Stimulated activated naive CD8-positive, alpha-beta T cell treated with anti-CD3 and anti-CD28 coated beads, Interleukin-15, Interleukin-2, amounts not matched to agents 100 U/mL and 50 U/mL, for 24 hours (primary cell): Measurements from ENCODE around the gene MAN2C1.
A peak's percentile ranks its signal among the peaks of the same experiment; 100 is the strongest.
"Not testable (repeated sequence)": the region's sequence is repeated elsewhere in the genome, so short reads cannot be mapped to it uniquely, and the experiment has no call there.

ENCODE experiments used
- ATAC-seq: fragments of 150-1000 bp; cut with Tn5 transposase; one replicate; pipeline ENCODE4 v1.10.0; 2021
- DNase-seq: peaks from one replicate; pipeline ENCODE4 v3.0.0; 2021

The MAN2C1 gene

DNA sequence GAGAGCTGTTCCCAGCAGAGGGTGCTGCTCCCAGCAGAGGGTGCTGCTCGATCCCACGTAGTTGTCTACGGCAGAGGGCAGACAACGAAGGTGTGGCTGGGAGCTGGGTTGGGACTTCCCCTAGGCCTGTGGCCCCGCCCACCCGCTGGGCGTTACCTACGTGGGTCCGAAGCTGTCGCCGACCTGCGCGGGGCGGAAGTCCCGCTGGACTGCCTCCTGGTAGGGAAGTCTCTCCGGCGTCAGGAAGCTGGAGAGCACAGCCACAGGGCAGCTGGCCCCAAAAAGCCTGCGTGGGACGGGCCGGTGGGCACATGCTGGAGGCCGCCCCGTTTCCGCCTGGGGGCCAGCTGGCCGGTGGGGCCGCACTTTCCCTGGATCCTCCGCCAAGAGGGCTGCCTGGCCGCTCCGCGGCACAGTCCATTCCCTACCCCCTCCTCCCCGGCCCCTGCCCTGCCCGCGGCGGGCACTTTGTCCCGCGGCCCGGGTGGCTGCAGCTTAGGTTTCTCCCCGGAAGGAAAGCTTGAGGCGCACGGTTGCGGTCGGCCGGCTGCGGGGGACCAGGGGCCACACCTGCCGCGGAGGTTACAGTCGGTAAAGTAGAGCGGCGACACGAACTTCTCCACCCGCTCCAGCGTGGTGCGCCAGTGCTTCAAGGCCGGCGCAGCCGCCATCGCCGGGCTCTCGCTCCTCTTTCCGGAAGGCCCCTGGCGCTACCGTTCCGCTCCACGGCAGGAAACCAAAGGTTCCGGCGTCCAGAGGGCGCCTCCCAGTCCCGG lies at the start of gene MAN2C1:
MAN2C1 (minus strand) TSS at position 695 of the 776 bp plus-strand sequence; CDS start at position 671, 24 bp downstream.
- peak; percentile 97 for DNase-seq
- peak; percentile 95 for ATAC-seq

DNA sequence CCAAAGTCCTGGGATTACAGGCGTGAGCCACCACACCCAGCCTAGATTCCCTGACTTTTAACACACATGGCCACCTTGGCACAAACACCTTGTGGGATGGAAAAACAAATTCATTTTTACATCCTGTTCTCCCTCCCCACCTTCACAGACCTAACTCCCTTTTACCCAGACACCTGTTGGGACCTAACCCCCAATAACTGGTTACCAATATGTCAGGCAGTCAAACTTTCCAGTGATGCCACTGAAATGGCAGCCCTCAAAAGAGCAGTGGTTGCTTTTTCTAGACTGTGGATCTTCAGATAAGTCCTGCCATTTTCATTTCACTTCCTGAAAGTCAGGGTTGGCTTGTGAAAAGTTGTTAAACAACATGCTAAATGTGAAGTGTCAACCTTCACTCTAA lies 48.2 kb upstream of the MAN2C1 start:
- DNase-seq = no peak
- peak; percentile 89 for ATAC-seq

DNA sequence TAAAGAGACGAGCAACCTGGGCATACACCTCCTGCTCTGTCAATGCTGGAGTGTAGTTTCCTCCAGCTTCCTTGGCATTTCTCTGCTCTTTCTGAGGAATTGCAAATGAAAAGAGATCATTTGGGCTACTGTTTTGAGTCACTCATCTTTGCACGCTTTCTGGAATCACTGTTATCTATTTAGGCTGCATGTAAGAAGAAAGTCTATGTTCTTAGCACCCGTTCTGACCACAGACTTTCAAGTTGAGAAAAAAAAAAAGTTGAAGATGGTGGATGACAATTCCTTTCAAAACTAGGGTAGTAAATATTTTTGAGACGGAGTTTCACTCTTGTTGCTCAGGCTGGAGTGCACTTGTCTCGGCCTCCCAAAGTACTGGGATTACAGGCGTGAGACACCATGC lies 41.8 kb upstream of the MAN2C1 start:
- ATAC-seq = no peak

DNA sequence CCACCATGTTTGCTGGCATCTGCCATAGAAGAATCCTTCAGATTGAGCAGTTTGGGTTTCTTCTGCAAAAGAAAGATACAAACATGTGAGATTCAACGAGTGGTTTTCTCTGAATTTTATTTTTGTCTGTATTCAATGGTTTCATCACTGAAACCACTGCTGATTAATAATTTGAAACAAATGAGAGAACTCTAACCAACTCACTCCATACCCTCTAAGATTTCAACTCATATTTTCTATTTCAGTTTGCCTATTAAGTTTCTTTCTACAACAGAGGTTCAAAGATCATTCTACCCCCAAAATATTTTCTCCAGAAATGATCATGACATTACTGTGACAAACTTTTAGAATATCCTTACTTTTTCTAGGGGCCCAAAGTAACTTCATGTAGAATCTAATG lies 38.7 kb upstream of the MAN2C1 start:
- DNase-seq (no peak), ATAC-seq (no peak)

More for the DNA sequence above, 41.8 kb upstream of the MAN2C1 start:
- DNase-seq = no peak

DNA sequence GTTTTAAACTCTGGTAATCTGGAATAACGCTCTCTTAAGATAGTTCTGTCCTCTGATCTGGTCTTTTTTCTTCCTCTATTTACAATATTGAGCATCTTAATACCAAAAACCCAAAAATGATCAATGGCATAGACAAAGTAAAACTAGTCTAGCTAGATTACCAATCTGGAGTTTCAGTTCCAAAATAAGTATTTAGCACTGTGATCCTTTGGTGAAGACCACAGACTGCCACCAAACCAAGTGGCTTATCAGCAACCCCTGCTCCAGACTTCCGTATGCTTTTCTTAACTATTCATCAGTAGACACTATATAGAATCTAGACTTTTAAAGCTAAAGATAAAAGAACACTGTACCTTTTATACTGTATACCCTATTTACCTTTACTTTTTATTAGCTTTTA lies 35.5 kb upstream of the MAN2C1 start:
- DNase-seq (no peak), ATAC-seq (no peak)

DNA sequence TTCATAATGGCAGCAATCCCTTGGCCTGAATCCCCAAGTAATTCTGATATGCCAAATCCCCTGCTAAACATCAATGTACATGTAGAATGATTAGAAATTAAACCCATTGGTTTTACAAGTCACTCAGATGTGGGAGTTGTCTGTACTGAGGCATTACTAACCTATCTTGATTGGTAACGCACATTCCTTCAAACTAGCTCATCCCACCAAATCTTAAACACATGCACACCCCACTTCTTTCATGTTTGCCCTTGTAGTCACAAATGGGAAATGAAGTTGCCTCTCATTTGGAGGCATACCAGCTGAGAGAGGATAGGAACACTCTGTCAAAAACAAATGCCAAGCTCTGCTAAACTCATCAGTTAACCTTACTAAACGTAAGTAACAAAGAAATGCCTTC lies 29.1 kb upstream of the MAN2C1 start:
- DNase-seq (no peak), ATAC-seq (no peak)

DNA sequence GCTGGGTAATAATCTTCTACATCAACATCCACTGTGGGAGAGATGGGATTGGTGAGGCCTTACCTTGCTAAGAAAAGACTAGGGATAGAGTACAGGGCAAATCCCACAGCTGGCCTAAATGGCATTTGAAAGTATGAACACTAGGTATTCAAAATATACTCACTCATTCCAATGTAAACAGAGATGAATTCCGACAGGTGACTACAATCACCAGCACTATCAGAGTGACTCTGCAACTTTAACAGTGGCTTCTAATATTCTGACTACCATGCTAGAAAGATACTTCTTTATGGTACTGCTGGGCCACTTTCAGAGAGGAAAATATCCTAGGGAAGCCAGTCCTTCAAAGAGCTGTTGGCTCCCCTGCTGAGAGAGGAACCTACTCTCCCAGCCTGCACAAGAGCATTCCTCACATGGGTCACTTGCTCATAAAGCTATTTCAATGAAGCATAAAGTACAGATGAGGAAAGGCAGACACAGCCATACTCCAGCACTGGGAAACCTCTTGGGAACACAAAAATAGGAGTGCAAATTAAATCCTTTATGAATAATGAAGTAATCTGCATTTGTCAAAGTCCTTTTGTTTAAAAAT lies 21.5 kb upstream of the MAN2C1 start:
- ATAC-seq (no peak), DNase-seq (no peak)

DNA sequence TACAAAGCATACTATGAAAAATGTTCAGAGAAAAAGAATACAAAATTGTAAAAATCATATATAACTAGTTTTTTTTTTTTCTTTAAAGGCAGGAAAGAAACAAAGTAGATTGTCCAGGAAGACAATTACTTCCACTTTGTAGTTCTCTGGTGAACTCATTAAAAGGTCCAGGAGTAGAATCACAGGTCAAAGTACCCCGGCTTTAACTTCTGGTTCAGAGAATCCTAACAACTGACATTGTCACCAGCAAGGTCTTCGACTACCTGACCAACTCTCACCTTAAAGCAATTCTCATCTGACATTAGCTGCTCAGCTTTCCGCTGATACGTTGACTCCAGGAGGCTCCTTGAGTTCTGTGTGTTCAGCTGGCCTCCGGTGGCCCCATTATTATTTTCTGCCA lies 15.6 kb upstream of the MAN2C1 start:
- not testable (repeated sequence) for ATAC-seq, DNase-seq

DNA sequence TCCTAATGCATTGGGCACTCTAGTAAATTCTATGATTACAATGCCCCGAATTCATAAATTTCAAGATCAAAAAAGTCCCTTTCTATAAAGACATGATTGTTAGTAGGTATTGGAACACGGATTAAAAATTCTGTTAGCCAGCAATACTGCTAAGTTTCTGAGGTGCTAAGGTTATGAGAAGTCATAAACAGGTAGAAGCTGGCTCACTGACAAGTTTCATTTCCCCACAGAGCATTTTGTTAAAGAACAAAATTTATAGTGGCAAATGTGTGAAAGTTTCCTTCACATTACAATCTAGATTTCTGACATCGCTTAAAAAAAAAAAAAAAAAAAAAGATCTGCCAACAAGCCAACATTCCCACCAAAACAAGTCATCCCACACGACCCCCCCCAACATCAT lies 12.4 kb upstream of the MAN2C1 start:
- no peak for ATAC-seq

DNA sequence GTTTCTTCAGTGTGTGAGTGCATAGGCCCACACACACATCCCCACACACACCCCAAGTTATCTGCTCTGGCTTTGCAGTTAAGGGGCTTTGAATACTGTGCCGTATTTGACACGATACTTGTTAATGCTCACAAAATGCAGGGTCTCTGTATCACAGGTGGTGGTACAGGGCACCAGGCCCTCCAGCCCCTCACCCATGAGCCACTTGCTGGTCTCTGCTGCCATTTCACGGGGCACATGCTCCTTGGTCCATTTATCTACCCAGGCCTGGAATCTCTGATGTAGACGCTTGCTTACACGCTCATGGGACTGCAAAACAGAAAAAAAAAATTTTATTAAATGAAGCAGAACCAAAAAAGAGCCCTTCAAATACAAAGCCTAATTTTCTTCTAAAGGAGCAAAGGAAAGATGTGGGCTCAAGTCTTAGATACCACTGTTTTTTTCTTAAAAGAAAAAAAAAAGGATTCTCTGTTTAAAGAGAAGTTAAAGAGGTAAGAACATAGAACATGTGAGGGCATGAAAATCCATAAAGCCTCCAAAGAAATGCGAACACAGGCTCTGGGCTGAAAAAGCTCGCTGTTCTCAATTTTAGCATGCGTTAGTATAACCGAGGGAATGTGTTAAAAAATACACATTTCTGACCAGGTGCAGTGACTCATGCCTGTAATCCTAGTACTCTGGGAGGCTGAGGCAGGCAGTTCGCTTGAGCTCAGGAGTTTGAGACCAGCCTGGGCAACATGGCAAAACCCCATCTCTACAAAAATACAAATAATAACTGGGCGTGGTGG lies 3.7 kb upstream of the MAN2C1 start:
- no peak for ATAC-seq
- no peak for DNase-seq

More for the DNA sequence above, 12.4 kb upstream of the MAN2C1 start:
- DNase-seq = no peak

DNA sequence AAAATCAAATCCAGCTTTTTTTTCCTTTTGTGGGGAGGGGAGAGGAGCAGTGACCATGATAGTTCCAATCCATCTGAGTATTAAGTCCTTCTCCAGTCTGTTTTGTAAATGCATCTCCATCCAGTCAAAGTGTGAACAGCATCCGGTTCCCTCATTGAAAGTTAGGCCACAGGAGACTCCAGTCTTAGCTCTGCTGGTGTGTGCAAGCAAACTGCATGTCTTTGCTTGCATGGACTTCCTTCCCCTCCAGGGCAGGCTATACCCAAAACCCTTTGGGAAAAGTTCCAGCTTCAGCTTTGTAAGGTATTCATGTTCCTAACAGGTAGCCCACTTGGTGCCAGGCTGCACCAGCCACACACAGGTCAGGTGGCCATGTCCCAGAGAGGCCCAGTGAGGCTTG lies 3.1 kb upstream of the MAN2C1 start:
- no peak for ATAC-seq
- no peak for DNase-seq

DNA sequence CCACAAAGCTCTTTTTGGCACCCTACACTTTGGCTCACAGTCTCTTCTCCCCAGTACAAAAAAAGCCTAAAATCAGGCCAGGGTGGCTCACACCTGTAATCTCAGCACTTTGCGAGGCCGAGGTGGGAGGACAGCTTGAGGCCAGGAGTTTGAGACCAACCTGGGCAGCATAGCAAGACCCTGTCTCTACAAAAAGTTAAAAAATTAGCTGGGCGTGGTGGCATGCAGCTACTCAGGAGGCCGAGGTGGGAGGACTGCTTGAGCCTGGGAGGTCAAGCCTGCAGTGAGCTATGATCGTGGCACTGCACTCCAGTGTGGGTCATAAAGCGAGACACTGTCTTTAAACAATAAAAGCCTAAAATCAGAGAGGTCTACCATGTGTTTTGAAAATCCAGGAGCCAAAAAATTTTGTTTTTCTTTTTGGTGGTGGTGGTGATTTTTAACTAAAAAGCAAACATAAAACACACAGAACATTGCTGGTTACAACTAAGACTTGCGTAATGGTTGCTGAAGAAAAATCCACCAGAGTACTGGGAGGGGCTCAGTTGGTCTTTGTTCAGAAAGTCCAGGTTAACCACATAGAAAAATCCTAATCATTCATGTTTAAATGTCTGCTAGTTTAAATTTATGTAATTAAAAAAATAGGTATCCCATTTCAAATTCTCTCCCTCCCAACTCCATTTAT lies 1.6 kb upstream of the MAN2C1 start:
- ATAC-seq (no peak), DNase-seq (no peak)

DNA sequence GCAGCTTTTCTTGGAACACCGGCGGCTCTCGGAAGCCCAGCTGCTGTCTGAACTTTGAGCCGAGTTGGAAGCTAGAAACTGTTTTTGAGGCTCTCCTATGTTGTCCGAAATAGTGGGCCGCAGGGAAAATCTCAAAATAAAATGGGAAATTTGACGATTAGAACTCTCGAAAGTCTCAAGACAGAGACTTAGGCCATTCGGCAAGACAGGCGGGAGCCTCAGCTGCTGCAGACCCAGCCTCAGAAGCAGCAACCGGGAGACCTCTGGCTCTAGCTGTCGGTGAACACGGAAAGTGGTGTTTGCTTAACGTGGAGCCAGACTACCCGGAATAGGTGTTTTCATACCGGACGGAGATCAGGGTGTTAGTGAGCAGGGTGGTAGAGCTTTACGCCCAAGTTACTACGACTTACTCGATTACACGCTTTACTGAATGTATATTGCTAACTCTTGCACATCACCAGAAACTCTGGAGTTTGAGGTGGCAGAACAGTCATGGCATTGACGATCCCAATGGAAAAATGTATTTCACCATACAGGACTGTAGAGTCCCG lies 357 bp upstream of the MAN2C1 start:
- DNase-seq (no peak), ATAC-seq (no peak)

DNA sequence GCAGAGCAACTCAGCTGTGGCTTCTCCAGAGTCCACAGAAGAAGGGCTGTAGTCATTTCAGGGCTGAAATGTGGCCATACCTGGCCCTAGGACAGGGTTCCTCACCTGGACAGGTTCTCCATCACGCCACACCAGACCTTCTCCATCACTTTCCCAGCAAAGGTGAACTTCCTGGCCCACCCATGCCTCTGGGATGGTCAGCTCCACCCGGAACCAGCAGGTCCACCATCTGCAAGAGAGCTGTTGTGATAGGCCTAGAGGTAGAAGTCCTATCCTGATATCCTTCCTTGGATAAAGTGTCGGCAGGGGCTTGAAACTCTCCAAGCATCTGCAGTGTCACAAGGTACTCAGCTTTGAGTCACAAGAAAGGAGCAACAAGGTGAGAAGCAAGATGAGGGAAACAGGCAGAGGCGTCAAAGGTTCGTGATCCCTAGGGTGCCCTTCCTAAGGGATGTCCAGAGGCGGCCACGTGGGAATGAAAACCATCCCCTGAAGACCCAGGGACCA lies 948 bp downstream of the MAN2C1 start:
- DNase-seq = no peak
- no peak for ATAC-seq

DNA sequence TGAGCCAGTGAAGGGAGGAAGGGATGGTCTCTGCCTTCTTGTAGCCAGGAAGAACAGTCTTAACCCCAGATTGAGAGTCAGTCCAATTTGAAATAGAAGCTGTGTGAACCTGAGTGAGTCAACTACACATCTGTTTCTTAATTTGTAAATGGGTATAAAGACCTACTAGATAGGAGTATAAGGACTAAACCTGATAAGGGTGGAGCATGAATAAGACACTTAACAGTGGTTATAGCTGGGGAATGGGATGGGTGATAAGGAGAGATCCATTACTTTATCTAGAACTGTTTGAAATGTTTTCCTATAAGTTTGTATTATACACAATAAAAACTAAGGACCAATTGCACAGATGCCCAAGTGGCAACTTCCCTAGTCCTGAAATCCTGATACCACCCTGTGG lies 1.4 kb downstream of the MAN2C1 start:
- DNase-seq (no peak), ATAC-seq (no peak)

DNA sequence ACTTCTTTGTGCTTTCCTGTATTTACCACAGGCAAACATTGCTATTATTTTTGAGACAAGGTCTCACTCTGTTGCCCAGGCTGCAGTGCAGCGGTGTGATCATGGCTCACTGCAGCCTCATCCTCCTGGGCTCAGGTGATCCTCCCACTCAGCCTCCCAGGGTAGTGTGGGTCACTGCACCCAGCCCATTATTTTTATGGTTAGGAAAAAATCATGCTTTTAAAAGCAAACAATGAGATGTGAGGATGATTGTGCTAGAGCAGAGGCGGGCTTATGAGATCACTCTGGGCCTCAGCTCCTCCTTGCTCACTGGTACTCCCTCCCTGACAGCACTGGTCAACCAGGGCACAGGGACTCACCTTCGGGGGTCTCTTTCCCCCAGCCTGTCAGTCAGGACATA lies 2.2 kb downstream of the MAN2C1 start:
- no peak for DNase-seq
- no peak for ATAC-seq

DNA sequence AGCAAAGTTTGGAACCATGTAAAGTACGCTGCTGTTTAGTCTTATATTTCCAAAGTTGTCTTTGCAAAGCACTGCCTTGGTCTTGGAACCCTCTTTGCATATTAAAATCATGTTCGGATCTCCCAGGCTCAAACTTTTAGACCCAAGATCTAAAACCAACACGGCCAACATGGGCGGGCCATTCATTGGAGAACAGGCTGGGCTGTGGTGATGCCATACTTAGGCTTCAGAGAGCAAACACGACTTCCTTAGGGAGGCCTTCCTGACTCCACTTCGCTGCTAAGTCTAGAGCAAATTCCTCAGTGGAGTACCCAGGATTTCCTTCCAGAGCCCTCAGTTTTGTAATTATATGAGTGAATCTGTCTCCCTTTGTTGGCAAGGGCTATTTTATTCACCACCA lies 3.5 kb downstream of the MAN2C1 start:
- DNase-seq = no peak
- ATAC-seq = no peak

DNA sequence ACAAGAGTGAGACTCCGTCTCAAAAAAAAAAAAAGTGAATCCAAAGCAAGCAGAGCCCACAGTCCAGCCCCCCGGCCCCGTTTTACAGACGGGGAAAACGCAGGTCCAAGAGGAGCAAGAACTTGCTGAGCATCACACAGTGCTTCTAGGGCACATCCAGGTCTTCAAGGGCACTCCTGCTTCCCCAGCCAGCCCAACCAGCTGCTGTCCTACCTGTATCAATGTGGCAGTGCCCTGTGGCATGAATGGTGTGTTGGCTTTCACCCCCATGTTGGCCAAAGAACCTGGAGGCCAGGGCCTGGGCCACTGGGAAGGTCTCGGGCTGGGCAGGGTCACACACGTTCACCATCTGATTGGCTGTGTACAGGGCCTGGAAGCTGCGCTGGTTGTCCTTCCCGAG lies 4.6 kb downstream of the MAN2C1 start:
- ATAC-seq (no peak), DNase-seq (no peak)

DNA sequence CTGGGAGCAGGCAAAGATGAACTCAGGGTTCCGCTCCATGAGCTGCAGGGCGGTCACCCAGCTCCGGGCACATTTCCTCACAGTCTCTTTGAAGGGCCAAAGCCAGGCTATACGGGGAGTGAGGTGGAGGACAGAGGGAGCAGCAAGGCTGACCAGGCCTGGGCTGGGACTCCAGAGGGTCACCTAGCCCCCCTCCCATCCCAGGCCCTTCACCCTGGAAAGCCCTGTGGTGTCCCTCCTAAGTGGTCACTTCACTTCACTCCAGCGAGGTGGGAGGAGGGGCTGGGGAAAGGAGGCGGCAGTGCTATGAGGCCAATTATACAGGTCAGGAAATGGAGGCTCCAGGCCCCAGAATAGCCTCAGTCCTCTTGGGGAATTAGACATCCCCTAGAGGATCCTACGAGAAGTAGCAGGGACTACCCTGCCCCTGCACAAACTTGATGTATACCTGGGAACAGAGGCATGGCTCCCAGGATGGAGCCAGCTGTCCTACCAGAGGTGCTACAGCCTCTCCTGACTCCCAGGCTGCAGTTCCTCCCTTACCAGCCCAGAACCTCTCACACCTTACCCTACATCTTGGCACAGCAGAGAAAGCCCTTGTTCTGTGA lies 5.7 kb downstream of the MAN2C1 start:
- ATAC-seq = no peak
- DNase-seq = no peak

DNA sequence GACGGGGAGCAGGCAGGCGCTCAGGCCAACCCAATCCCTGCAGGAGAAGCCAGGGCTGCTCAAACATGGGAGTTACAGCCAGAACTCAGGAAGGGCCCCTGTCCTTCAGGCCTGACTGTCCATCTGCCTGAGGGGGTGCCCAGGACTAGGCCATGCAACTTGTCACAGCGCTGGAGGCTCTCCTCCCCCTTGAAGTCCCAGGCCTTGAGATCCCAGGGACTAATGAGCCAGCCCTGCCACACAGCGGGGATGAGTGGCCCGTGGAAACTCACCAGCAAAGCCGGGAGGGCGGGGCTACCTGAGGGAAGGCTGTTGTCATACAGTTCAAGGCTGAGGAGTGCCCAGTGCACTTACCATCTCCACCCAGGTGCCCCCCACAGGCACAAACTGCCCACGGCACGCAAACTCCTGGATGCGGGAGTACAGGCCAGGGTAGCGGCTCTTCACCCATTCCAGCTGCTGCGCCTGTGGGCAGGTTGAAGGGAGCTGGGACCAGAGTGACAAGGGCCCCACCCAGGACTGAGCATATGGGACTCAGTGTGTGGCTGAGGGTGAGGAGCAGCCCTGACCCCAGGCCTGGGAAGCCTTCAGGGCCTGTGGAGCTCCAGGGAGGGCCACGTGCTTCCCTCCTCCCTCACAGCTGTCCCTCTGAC lies 6.3 kb downstream of the MAN2C1 start:
- ATAC-seq = no peak

DNA sequence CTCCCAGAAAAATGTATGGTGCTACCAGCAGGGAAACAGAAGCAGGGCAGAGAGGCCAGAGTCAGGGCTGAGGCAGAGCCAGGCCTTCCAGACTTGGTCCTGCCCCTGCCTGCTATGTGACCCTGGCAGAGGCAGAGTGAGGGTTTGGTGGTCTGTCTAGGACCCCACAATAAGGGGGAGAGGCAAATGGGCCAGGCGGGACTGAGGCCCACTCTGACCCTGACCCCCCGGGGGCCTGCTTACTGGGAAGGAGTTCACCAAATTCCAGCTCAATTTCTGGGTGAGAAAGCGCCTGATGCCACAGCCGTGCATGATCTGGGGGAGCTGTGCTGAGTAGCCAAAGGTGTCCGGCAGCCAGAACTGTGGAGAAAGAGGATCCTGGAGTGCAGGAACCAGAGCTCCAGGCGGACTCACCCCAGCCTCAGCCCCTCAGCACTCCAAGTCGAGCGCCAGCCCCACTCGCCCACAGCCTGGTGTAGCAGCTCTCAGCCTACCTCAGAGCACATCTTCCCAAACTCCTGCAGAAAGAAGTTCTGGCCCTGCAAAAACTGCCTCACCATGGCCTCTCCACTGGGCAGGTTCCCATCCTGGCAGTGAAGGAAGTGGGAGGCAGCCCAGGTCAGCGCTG lies 6.9 kb downstream of the MAN2C1 start:
- ATAC-seq (no peak), DNase-seq (no peak)

More for the DNA sequence above, 6.3 kb downstream of the MAN2C1 start:
- no peak for DNase-seq
